HepG2 (cell line): Measurements from ENCODE around the gene STEAP2. TPM values are rescaled to one million over a fixed set of nuclear protein-coding genes. Genes with fewer than 3 reads are reported as not detected.

ENCODE experiments used
- ATAC-seq: fragments of 200-7000 bp; cut with Tn5 transposase; 3 replicates; pipeline ENCODE4 v1.9.1; 2020; ENCODE audit warnings: mild to moderate bottlenecking, moderate library complexity
- BruUV-seq: library from RNA; stranded (reverse); fragments of 400-500 nt; replicated peaks from 2 replicates; lab custom pipeline; 2021; lab: Mats Ljungman, UMichigan
- CTCF ChIA-PET: fragments of 300-600 bp; formaldehyde crosslinking; extraction: SDS; loops from one replicate; lab custom pipeline; 2021; ENCODE audit warnings: low total read pairs, inconsistent platforms, low intra/inter-chr PET ratio; lab: Yijun Ruan, JAX
- POLR2A ChIA-PET: fragments of 350-600 bp; sonication (Branson Sonifier 250); formaldehyde crosslinking; loops from one replicate; lab custom pipeline; 2020; ENCODE audit warnings: antibody characterized with exemption, inconsistent platforms; lab: Yijun Ruan, JAX
- DNase-seq: peaks from one replicate; pipeline ENCODE4 v3.0.0-alpha.2; 2015; ENCODE audit warnings: low spot score
- FAIRE-seq: peaks from 3 replicates; lab custom pipeline; 2011; peaks lifted over from hg19 to GRCh38; lab: Jason Lieb, UNC
- H2AFZ ChIP-seq: one replicate; pipeline ENCODE4 v1.6.1; 2011; ENCODE audit warnings: low read length, inconsistent platforms
- H3K27ac ChIP-seq: fragments of 300-600 bp; 3 replicates; pipeline ENCODE4 v1.8.0; 2011; ENCODE audit warnings: mixed run types, mild to moderate bottlenecking, mixed read lengths, low read length, inconsistent platforms; ENCODE audit not compliant: insufficient read depth; ENCODE audit errors: extremely low read length
- H3K27me3 ChIP-seq, 2 experiments: fragments of 200-600 bp in 1 of 2; 2 replicates in 1 of 2; 3 replicates in 1 of 2; pipeline versions ENCODE4 v1.6.0 to v1.8.0; 2011; ENCODE audit warnings: low read length in 2 of 2, mild to moderate bottlenecking in 2 of 2, moderate library complexity in 2 of 2, inconsistent platforms in 1 of 2; ENCODE audit not compliant: insufficient read depth in 2 of 2, control insufficient read depth in 1 of 2
- H3K36me3 ChIP-seq, 2 experiments: fragments of 200-600 bp in 1 of 2; replicated peaks in 1 of 2; 2 replicates in 1 of 2; 3 replicates in 1 of 2; pipeline versions ENCODE4 v1.5.1 to v1.8.0; 2011; ENCODE audit warnings: low read length in 2 of 2, inconsistent platforms in 1 of 2; ENCODE audit not compliant: insufficient read depth in 2 of 2, control insufficient read depth in 1 of 2
- H3K4me1 ChIP-seq: 2 replicates; pipeline ENCODE4 v1.5.1; 2012; ENCODE audit warnings: low read length, inconsistent platforms; ENCODE audit not compliant: insufficient read depth
- H3K4me2 ChIP-seq: 2 replicates; pipeline ENCODE4 v1.6.0; 2011; ENCODE audit warnings: low read depth, low read length, inconsistent platforms
- H3K4me3 ChIP-seq, 3 experiments: fragments of 200-600 bp in 1 of 3; sonication (generic), shearing (Covaris generic) in 1 of 3; replicated peaks in 1 of 3; 2 replicates each; pipeline ENCODE4 v1.5.1; 2011 to 2016; ENCODE audit warnings: low read length in 3 of 3, inconsistent platforms in 2 of 3, low read depth in 2 of 3, mild to moderate bottlenecking in 2 of 3, control low read depth in 1 of 3, mixed read lengths in 1 of 3; ENCODE audit not compliant: insufficient read depth in 1 of 3
- H3K79me2 ChIP-seq: one replicate; pipeline ENCODE4 v1.6.1; 2011; ENCODE audit warnings: low read length, inconsistent platforms; ENCODE audit not compliant: insufficient read depth
- H3K9ac ChIP-seq: 2 replicates; pipeline ENCODE4 v1.6.0; 2011; ENCODE audit warnings: mild to moderate bottlenecking, low read depth, low read length, inconsistent platforms; ENCODE audit not compliant: insufficient read depth
- H3K9me3 ChIP-seq: 2 replicates; pipeline ENCODE4 v1.5.1; 2012; ENCODE audit warnings: mild to moderate bottlenecking, low read length
- H4K20me1 ChIP-seq: 2 replicates; pipeline ENCODE4 v1.6.0; 2011; ENCODE audit warnings: inconsistent platforms, mild to moderate bottlenecking, low read length, moderate library complexity; ENCODE audit not compliant: insufficient read depth
- CHD2 ChIP-seq: IDR thresholded peaks from 2 replicates; pipeline ENCODE4 v1.6.1; 2011; ENCODE audit warnings: low read depth, low read length, improper control_type of control experiment
- GTF3A ChIP-seq: sonication (generic); formaldehyde crosslinking; conservative IDR thresholded peaks from 2 replicates; pipeline ENCODE4 v1.4.0; 2020; ENCODE audit warnings: mild to moderate bottlenecking, missing genetic modification reagents
- NCOA1 ChIP-seq: sonication (generic); formaldehyde crosslinking; IDR thresholded peaks from 2 replicates; pipeline ENCODE4 v1.9.0; 2021; ENCODE audit warnings: missing genetic modification reagents
- NFIC ChIP-seq: IDR thresholded peaks from 2 replicates; pipeline ENCODE4 v1.6.1; 2012; ENCODE audit warnings: mild to moderate bottlenecking, low read length, inconsistent platforms
- RFX1 ChIP-seq: fragments of 450-650 bp; IDR thresholded peaks from 2 replicates; pipeline ENCODE4 v1.6.1; 2017
- SALL2 ChIP-seq: sonication (generic); formaldehyde crosslinking; IDR thresholded peaks from 2 replicates; pipeline ENCODE4 v1.8.1; 2023; ENCODE audit warnings: mild to moderate bottlenecking, missing genetic modification reagents, inconsistent platforms
- ZC3H13 ChIP-seq: sonication (generic); formaldehyde crosslinking; IDR thresholded peaks from 2 replicates; pipeline ENCODE4 v1.8.1; 2023; ENCODE audit warnings: mild to moderate bottlenecking, missing genetic modification reagents, moderate library complexity
- ZNF496 ChIP-seq: sonication (generic); formaldehyde crosslinking; IDR thresholded peaks from 2 replicates; pipeline ENCODE4 v1.8.1; 2023; ENCODE audit warnings: mild to moderate bottlenecking, moderate library complexity, missing genetic modification reagents; ENCODE audit not compliant: insufficient replicate concordance
- WGBS: methylation state at CpG from one replicate; pipeline ENCODE4 v1.1.6; 2017; ENCODE audit warnings: low lambda C conversion rate; 5-methylcytosine and 5-hydroxymethylcytosine counted together
- in situ Hi-C: cut with HindIII; loops from 2 replicates; pipeline ENCODE4 v1.10.0; 2017; ENCODE audit warnings: low pct_unique_long_range_greater_than_20kb; ENCODE audit not compliant: extremely low pct_ligation_motif_present
- intact Hi-C: fragments of 100-400 bp; cut with micrococcal nuclease; formaldehyde crosslinking; loops from one replicate; pipeline ENCODE4 v1.10.0; 2022; ENCODE audit not compliant: unreplicated experiment
- polyA plus RNA-seq, 8 experiments: library from polyadenylated mRNA; depleted of rRNA in 3 of 8; stranded (reverse) in 7 of 8; unstranded in 1 of 8; fragments of >200 nt; fragmentation: Illumina TruSeq in 4 of 8; extraction: Trizol in 4 of 8; gene quantifications; 2 replicates each; pipeline versions ENCODE4 v1.2.1 to v1.2.3, GENCODE V29; 2011 to 2016; ENCODE audit warnings: low read depth in 4 of 8, missing spikeins in 1 of 8, mixed read lengths in 1 of 8; ENCODE audit not compliant: insufficient read depth in 1 of 8
- total RNA-seq, 5 experiments: library from RNA; depleted of rRNA; stranded (reverse); fragments of >200 nt; fragmentation: Illumina TruSeq; extraction: Trizol; gene quantifications; 2 replicates each; pipeline ENCODE4 v1.2.3, GENCODE V29; 2016; ENCODE audit warnings: low read depth in 1 of 5
- TF ChIP-seq, protein P1 (sequence below): sonication (generic); formaldehyde crosslinking; IDR thresholded peaks from one replicate; pipeline ENCODE4 v1.5.1; 2020; ENCODE audit warnings: mild to moderate bottlenecking, missing genetic modification reagents; ENCODE audit errors: not compliant biosample characterization

STEAP2 gene
- total and polyA plus RNA-seq, 2 of the 13 experiments (the other 11 are each of a cell fraction or from before 2014, with no cell fraction given): 4.3 to 4.4 TPM

DNA sequence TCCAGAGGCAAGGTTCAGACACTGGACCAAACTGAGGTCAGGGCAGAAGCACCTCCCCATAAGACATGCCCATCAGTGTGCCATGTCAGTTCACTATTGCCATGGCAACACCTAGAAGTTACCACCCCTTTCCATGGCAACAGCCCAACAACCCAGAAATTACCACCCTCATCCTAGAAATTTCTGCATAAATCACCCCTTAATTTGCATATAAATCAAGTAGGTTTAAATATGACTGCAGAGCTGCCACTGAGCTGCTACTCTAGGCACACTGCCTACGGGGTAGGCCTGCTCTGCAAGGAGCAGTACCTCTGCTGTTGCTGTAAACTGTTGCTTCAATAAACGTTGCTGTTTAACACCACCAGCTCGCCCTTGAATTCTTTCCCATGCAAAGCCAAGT, 12.7 kb downstream of the STEAP2 start:
- Histone ChIP-seq H3K4me1 (peaks cover 11% of the 10 kb centered on the region), H3K4me2 (no peak overlapping the region), H3K36me3 (no peaks in the 10 kb centered on the region), H3K9me3 (no peaks in the 10 kb centered on the region), H3K27me3 (no peaks in the 10 kb centered on the region), H2AFZ (no peak overlapping the region), H3K79me2 (no peaks in the 10 kb centered on the region), H3K9ac (no peak overlapping the region), H3K27ac (no peak overlapping the region), H3K4me3 (no peak overlapping the region), H4K20me1 (no peaks in the 10 kb centered on the region)
- POLR2A ChIA-PET: interaction anchor here (1.4 kb wide), 1 partner anchor 9 kb away, joined by 3 read pairs; no protein-coding TSS in a partner anchor
- DNase-seq (no peak), ATAC-seq (no peak), FAIRE-seq (no peak)
- no peak for TF ChIP-seq GTF3A
- peak; percentile 13; the same call in 1 of the 2 replicates for TF ChIP-seq RFX1
- TF ChIP-seq ZC3H13 (CRISPR knock-in tag): no peak
- no peak for TF ChIP-seq NCOA1 (CRISPR knock-in tag)
- in situ Hi-C loops: no loop called here
- CTCF ChIA-PET: no interaction called here
- intact Hi-C loops: no loop called here
- no TSS peak for BruUV-seq
- WGBS: 93% methylated on average over 3 of the region's 3 CpGs

GRCh38 chr7:90225181-90225580, 13.6 kb downstream of the STEAP2 start:
- H3K36me3 ChIP-seq: no peaks in the 10 kb centered on the region
- 95% methylated on average over 3 of the region's 3 CpGs for whole genome bisulfite sequencing
- no peaks in the 10 kb centered on the region for H3K79me2 ChIP-seq
- no peak overlapping the region for H3K4me2 ChIP-seq
- ATAC-seq (no peak), DNase-seq (no peak), FAIRE-seq (no peak)
- no peak overlapping the region for H3K4me3 ChIP-seq
- no peak overlapping the region for H3K9ac ChIP-seq
- no peaks in the 10 kb centered on the region for H3K9me3 ChIP-seq
- intact Hi-C loops (no loop called here), in situ Hi-C loops (no loop called here)
- H2AFZ ChIP-seq: no peak overlapping the region
- no peaks in the 10 kb centered on the region for H3K27me3 ChIP-seq
- no peak overlapping the region for H3K27ac ChIP-seq
- BruUV-seq: no TSS peak
- H3K4me1 ChIP-seq: peaks cover 21% of the 10 kb centered on the region
- ChIA-PET CTCF (no interaction called here), POLR2A (no interaction called here)
- H4K20me1 ChIP-seq: no peaks in the 10 kb centered on the region
- TF ChIP-seq, protein P1, sequence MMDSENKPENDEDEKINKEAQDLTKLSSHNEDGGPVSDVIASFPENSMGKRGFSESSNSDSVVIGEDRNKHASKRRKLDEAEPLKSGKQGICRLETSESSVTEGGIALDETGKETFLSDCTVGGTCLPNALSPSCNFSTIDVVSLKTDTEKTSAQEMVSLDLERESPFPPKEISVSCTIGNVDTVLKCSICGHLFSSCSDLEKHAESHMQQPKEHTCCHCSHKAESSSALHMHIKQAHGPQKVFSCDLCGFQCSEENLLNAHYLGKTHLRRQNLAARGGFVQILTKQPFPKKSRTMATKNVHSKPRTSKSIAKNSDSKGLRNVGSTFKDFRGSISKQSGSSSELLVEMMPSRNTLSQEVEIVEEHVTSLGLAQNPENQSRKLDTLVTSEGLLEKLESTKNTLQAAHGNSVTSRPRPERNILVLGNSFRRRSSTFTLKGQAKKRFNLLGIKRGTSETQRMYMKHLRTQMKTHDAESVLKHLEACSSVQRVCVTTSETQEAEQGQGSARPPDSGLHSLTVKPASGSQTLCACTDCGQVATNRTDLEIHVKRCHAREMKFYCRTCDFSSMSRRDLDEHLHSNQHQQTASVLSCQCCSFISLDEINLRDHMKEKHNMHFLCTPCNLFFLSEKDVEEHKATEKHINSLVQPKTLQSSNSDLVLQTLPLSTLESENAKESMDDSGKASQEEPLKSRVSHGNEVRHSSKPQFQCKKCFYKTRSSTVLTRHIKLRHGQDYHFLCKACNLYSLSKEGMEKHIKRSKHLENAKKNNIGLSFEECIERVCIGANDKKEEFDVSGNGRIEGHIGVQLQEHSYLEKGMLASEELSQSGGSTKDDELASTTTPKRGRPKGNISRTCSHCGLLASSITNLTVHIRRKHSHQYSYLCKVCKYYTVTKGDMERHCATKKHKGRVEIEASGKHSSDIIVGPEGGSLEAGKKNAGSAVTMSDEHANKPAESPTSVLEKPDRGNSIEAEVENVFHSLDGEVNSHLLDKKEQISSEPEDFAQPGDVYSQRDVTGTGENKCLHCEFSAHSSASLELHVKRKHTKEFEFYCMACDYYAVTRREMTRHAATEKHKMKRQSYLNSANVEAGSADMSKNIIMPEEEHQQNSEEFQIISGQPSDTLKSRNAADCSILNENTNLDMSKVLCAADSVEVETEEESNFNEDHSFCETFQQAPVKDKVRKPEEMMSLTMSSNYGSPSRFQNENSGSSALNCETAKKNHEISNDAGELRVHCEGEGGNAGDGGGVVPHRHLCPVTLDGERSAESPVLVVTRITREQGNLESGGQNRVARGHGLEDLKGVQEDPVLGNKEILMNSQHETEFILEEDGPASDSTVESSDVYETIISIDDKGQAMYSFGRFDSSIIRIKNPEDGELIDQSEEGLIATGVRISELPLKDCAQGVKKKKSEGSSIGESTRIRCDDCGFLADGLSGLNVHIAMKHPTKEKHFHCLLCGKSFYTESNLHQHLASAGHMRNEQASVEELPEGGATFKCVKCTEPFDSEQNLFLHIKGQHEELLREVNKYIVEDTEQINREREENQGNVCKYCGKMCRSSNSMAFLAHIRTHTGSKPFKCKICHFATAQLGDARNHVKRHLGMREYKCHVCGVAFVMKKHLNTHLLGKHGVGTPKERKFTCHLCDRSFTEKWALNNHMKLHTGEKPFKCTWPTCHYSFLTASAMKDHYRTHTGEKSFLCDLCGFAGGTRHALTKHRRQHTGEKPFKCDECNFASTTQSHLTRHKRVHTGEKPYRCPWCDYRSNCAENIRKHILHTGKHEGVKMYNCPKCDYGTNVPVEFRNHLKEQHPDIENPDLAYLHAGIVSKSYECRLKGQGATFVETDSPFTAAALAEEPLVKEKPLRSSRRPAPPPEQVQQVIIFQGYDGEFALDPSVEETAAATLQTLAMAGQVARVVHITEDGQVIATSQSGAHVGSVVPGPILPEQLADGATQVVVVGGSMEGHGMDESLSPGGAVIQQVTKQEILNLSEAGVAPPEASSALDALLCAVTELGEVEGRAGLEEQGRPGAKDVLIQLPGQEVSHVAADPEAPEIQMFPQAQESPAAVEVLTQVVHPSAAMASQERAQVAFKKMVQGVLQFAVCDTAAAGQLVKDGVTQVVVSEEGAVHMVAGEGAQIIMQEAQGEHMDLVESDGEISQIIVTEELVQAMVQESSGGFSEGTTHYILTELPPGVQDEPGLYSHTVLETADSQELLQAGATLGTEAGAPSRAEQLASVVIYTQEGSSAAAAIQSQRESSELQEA (CRISPR knock-in tag): no peak
- TF ChIP-seq NFIC (no peak), ZNF496 (CRISPR knock-in tag) (no peak), SALL2 (no peak), CHD2 (no peak)
